Panc1 (cell line): ENCODE data around the gene CHRM2. TPM values are rescaled to one million over a fixed set of nuclear protein-coding genes. Genes with fewer than 3 reads are reported as not detected.

Experiments used
- ATAC-seq: fragments of 200-7000 bp; cut with Tn5 transposase; 2 replicates; pipeline ENCODE4 v1.9.1; 2020; ENCODE audit warnings: mild to moderate bottlenecking, moderate library complexity
- BruUV-seq: library from RNA; stranded (reverse); fragments of 400-500 nt; replicated peaks from 2 replicates; lab custom pipeline; 2021; lab: Mats Ljungman, UMichigan
- CTCF ChIA-PET: fragments of 300-600 bp; sonication (Branson Sonifier 250); formaldehyde crosslinking; loops from one replicate; lab custom pipeline; 2022; ENCODE audit warnings: antibody characterized with exemption; lab: Charles Lee
- POLR2A ChIA-PET: fragments of 300-600 bp; sonication (Branson Sonifier 250); formaldehyde crosslinking; loops from one replicate; lab custom pipeline; 2022; ENCODE audit warnings: antibody characterized with exemption; lab: Charles Lee
- DNase-seq: peaks from one replicate; pipeline ENCODE4 v3.0.0-alpha.2; 2010; ENCODE audit warnings: low read depth, low spot score
- H3K27ac ChIP-seq: 2 replicates; pipeline ENCODE4 v1.5.1; 2011; ENCODE audit warnings: mild to moderate bottlenecking, low read length, inconsistent platforms
- H3K27me3 ChIP-seq: fragments of 200-500 bp; sonication (Bioruptor generic); 2 replicates; pipeline ENCODE4 v1.6.0; 2014; ENCODE audit warnings: low read length, inconsistent platforms; ENCODE audit not compliant: control insufficient read depth, insufficient read depth
- H3K36me3 ChIP-seq: fragments of 200-500 bp; sonication (Bioruptor generic); 2 replicates; pipeline ENCODE4 v1.5.1; 2014; ENCODE audit warnings: inconsistent platforms, mild to moderate bottlenecking, low read length, moderate library complexity; ENCODE audit not compliant: control insufficient read depth, insufficient read depth
- H3K4me1 ChIP-seq: 2 replicates; pipeline ENCODE4 v1.5.1; 2011; ENCODE audit warnings: inconsistent platforms, mild to moderate bottlenecking, low read length, moderate library complexity; ENCODE audit not compliant: control insufficient read depth, insufficient read depth
- H3K4me3 ChIP-seq, 2 experiments: 2 replicates each; pipeline ENCODE4 v1.5.1; 2011 to 2012; ENCODE audit warnings: low read depth in 2 of 2, low read length in 2 of 2, mild to moderate bottlenecking in 2 of 2, inconsistent platforms in 1 of 2, moderate library complexity in 1 of 2
- H3K9me3 ChIP-seq: fragments of 200-500 bp; sonication (Bioruptor generic); 2 replicates; pipeline ENCODE4 v1.5.1; 2014; ENCODE audit warnings: low read depth, mild to moderate bottlenecking, inconsistent platforms, low read length, moderate library complexity; ENCODE audit not compliant: control insufficient read depth, insufficient read depth
- POLR2AphosphoS5 ChIP-seq: IDR thresholded peaks from 2 replicates; pipeline ENCODE4 v1.6.1; 2012; ENCODE audit warnings: mild to moderate bottlenecking, low read depth, low read length, moderate library complexity
- SIN3A ChIP-seq: IDR thresholded peaks from 2 replicates; pipeline ENCODE4 v1.6.1; 2012; ENCODE audit warnings: low read depth, mild to moderate bottlenecking, low read length, moderate library complexity, borderline replicate concordance; ENCODE audit not compliant: insufficient read depth
- TCF7L2 ChIP-seq: IDR thresholded peaks from 2 replicates; pipeline ENCODE4 v1.6.1; 2011; ENCODE audit warnings: mild to moderate bottlenecking, low read depth, low read length, inconsistent platforms
- in situ Hi-C: cut with HindIII; loops from 2 replicates; pipeline ENCODE4 v1.10.0; 2016; ENCODE audit warnings: low sequenced_read_pairs, low pct_unique_long_range_greater_than_20kb
- intact Hi-C: fragments of 100-400 bp; cut with micrococcal nuclease; formaldehyde crosslinking; loops from one replicate; pipeline ENCODE4 v1.10.0; 2022; ENCODE audit not compliant: unreplicated experiment
- total RNA-seq: library from RNA; stranded (reverse); gene quantifications from one replicate; pipeline ENCODE4 v1.2.1, GENCODE V29; 2021; ENCODE audit not compliant: unreplicated experiment
- TF ChIP-seq, protein P1 (sequence below), 2 experiments: IDR thresholded peaks; 2 replicates each; pipeline ENCODE4 v1.6.1; 2011 to 2012; ENCODE audit warnings: low read depth in 2 of 2, control low read depth in 1 of 2, low read length in 1 of 2, mild to moderate bottlenecking in 1 of 2, moderate library complexity in 1 of 2; ENCODE audit not compliant: insufficient read depth in 1 of 2
- TF ChIP-seq, protein P2 (sequence below): fragments of 450-650 bp; IDR thresholded peaks from 2 replicates; pipeline ENCODE4 v1.5.1; 2017; ENCODE audit warnings: mild to moderate bottlenecking

Gene CHRM2
- total RNA-seq, 1 experiment from 2014 or later: not detected

DNA sequence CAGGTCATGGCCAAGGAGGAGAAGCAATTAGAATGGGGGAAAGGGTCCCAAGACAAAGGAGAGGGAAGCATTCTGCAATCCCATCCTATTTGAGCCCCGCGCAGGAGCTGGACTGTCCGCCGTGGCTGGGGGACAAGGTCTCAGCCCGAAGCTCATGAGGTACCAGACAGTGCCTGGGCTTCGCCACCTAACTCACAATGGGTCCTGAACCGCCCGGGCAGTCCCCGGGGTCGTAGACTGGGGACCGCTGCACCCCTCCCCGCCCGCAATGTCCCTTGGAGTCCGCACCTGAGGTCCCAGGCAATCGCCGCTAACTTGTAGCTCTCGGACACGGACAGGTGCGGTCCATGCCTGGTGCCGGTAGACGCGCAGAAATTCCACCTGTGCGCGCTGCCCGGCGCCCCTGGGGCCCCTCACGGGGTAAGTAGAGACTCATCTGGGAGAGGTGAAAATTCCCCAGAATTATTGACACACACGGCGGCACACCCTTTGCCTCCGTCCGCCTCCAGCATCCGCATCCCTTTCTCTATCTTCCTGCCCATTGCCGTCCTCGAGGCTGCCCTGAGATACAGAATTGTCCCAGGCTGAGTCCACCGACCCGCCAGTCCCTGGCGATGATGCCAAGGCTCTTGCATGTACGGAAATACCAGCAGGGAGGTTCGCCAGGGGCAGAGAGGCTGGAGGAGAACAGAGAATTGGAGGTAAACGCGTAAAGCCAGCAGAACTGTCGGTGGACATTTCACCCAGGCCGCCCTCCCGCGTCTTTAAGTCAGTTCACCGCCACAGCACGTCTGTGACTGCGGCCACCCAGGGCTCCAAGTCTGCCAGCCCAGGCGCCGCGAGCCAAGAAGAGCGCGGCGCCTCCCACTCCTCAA lies 1.8 kb downstream of the CHRM2 start:
- intact Hi-C loops: no loop called here

DNA sequence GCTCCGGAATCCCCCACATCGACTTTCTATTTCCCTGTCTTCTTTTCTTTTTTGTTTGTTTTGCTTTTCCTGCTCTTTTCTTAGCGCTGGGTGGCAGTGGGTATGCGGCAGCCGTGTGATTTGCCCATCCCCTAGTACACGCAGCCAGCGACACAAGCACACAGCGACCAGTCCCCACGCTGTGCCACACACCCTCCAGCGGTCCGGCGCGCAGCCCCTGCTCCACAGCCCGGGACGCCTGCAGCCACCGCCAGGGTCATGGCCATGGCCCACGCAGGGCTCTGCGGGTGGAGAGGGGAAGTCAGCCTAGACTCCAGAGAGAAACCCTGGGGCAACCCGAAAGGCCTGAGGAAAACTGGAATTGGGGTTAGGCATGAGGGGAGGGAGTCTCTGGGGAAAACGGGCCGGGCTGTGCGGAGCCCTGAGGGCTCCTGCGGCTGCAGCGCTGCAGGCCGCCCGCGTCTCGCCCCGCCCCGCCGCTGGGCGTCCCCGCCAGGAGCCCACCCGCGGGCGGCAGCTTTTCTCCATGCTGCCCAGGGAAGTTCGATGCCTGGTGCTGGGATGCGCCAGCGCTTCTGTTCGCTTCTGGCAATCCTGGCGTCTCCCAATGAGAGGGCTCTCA lies 2.5 kb downstream of the CHRM2 start:
- DNase-seq (no peak), ATAC-seq (0 out of 2 replicates have a peak, but pooled peaks have one; percentile 34)
- CTCF ChIA-PET: no interaction called here
- Histone ChIP-seq H3K4me3 (no peak overlapping the region), H3K9me3 (no peaks in the 10 kb centered on the region), H3K27me3 (peaks cover 2% of the 10 kb centered on the region), H3K27ac (no peak overlapping the region), H3K36me3 (no peaks in the 10 kb centered on the region), H3K4me1 (no peaks in the 10 kb centered on the region)
- POLR2A ChIA-PET: no interaction called here
- in situ Hi-C loops: no loop called here
- intact Hi-C loops: no loop called here
- no TSS peak for BruUV-seq
- TF ChIP-seq SIN3A: no peak
- TF ChIP-seq POLR2AphosphoS5: no peak
- TF ChIP-seq TCF7L2: no peak
- TF ChIP-seq, protein P1, sequence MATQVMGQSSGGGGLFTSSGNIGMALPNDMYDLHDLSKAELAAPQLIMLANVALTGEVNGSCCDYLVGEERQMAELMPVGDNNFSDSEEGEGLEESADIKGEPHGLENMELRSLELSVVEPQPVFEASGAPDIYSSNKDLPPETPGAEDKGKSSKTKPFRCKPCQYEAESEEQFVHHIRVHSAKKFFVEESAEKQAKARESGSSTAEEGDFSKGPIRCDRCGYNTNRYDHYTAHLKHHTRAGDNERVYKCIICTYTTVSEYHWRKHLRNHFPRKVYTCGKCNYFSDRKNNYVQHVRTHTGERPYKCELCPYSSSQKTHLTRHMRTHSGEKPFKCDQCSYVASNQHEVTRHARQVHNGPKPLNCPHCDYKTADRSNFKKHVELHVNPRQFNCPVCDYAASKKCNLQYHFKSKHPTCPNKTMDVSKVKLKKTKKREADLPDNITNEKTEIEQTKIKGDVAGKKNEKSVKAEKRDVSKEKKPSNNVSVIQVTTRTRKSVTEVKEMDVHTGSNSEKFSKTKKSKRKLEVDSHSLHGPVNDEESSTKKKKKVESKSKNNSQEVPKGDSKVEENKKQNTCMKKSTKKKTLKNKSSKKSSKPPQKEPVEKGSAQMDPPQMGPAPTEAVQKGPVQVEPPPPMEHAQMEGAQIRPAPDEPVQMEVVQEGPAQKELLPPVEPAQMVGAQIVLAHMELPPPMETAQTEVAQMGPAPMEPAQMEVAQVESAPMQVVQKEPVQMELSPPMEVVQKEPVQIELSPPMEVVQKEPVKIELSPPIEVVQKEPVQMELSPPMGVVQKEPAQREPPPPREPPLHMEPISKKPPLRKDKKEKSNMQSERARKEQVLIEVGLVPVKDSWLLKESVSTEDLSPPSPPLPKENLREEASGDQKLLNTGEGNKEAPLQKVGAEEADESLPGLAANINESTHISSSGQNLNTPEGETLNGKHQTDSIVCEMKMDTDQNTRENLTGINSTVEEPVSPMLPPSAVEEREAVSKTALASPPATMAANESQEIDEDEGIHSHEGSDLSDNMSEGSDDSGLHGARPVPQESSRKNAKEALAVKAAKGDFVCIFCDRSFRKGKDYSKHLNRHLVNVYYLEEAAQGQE (IDR thresholded peaks at IDR 0.05; ENCODE audit: insufficient read depth in 1 of 2, low read depth in 2 of 2, low read length in 1 of 2): no peak
- TF ChIP-seq, protein P2, sequence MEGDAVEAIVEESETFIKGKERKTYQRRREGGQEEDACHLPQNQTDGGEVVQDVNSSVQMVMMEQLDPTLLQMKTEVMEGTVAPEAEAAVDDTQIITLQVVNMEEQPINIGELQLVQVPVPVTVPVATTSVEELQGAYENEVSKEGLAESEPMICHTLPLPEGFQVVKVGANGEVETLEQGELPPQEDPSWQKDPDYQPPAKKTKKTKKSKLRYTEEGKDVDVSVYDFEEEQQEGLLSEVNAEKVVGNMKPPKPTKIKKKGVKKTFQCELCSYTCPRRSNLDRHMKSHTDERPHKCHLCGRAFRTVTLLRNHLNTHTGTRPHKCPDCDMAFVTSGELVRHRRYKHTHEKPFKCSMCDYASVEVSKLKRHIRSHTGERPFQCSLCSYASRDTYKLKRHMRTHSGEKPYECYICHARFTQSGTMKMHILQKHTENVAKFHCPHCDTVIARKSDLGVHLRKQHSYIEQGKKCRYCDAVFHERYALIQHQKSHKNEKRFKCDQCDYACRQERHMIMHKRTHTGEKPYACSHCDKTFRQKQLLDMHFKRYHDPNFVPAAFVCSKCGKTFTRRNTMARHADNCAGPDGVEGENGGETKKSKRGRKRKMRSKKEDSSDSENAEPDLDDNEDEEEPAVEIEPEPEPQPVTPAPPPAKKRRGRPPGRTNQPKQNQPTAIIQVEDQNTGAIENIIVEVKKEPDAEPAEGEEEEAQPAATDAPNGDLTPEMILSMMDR: no peak

More for the DNA sequence above, 1.8 kb downstream of the CHRM2 start:
- in situ Hi-C loops: no loop called here
- POLR2A ChIA-PET: no interaction called here
- no peak overlapping the region for H3K4me3 ChIP-seq
- no peaks in the 10 kb centered on the region for H3K4me1 ChIP-seq
- no TSS peak for BruUV-seq
- CTCF ChIA-PET: interaction anchor here (0.6 kb wide), 1 partner anchor 1610 kb away, joined by 11 read pairs; no protein-coding TSS in a partner anchor
- H3K9me3 ChIP-seq: no peaks in the 10 kb centered on the region
- ATAC-seq: 0 out of 2 replicates have a peak, but pooled peaks have one; percentile 45
- TF ChIP-seq, protein P2: no peak
- TF ChIP-seq SIN3A (no peak), POLR2AphosphoS5 (no peak), TCF7L2 (no peak)
- TF ChIP-seq, protein P1 (IDR thresholded peaks at IDR 0.05; ENCODE audit: insufficient read depth in 1 of 2, low read depth in 2 of 2, low read length in 1 of 2): no peak
- H3K36me3 ChIP-seq: no peaks in the 10 kb centered on the region
- H3K27ac ChIP-seq: no peak overlapping the region
- peaks cover 2% of the 10 kb centered on the region for H3K27me3 ChIP-seq
- no peak for DNase-seq
